AG04449 (cell line): ENCODE measurements around the gene CAPN13.

Source experiments
- CTCF ChIA-PET: fragments of 350-600 bp; formaldehyde crosslinking; extraction: SDS; loops from one replicate; lab custom pipeline; 2021; ENCODE audit warnings: antibody characterized with exemption; lab: Yijun Ruan, JAX
- POLR2A ChIA-PET: fragments of 400-600, 350-600 bp; formaldehyde crosslinking; extraction: SDS; loops from one replicate; lab custom pipeline; 2020; ENCODE audit warnings: antibody characterized with exemption, inconsistent platforms; lab: Yijun Ruan, JAX
- DNase-seq: peaks from one replicate; pipeline ENCODE4 v3.0.0-alpha.2; 2010; ENCODE audit warnings: low read depth, low spot score
- H3K4me3 ChIP-seq: 2 replicates; pipeline ENCODE4 v1.5.1; 2011; ENCODE audit warnings: low read depth, mild to moderate bottlenecking, control low read depth, low read length
- TF ChIP-seq, protein P1 (sequence below): IDR thresholded peaks from one replicate; pipeline ENCODE4 v1.5.1; 2011; ENCODE audit warnings: mild to moderate bottlenecking, moderate library complexity, low read length, control low read depth, inconsistent platforms; ENCODE audit not compliant: insufficient read depth; ENCODE audit errors: missing control alignments

CAPN13 gene

DNA sequence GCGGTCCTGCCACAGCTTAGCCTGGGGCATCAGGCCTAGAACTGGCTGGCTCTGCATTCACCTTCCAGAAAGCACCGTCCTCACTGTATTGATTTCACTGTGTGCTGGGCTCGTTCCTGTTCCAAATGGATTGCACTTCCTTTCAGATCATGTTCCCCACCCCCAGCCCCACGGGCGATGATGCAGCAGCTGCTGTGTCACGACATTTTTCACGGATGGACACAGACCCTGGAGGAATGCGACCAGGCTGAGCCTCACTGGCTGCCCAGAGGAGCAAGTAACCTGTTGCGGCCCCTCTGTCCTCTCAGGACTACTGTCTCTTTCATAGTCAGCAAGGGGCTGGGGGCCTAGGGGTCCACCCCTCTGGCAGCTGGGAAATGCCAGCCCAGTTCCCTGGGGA lies 50.3 kb downstream of the CAPN13 start:
- no peak overlapping the region for H3K4me3 ChIP-seq
- TF ChIP-seq, protein P1, sequence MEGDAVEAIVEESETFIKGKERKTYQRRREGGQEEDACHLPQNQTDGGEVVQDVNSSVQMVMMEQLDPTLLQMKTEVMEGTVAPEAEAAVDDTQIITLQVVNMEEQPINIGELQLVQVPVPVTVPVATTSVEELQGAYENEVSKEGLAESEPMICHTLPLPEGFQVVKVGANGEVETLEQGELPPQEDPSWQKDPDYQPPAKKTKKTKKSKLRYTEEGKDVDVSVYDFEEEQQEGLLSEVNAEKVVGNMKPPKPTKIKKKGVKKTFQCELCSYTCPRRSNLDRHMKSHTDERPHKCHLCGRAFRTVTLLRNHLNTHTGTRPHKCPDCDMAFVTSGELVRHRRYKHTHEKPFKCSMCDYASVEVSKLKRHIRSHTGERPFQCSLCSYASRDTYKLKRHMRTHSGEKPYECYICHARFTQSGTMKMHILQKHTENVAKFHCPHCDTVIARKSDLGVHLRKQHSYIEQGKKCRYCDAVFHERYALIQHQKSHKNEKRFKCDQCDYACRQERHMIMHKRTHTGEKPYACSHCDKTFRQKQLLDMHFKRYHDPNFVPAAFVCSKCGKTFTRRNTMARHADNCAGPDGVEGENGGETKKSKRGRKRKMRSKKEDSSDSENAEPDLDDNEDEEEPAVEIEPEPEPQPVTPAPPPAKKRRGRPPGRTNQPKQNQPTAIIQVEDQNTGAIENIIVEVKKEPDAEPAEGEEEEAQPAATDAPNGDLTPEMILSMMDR = no peak
- ChIA-PET CTCF (no interaction called here), POLR2A (no interaction called here)
- no peak for DNase-seq

DNA sequence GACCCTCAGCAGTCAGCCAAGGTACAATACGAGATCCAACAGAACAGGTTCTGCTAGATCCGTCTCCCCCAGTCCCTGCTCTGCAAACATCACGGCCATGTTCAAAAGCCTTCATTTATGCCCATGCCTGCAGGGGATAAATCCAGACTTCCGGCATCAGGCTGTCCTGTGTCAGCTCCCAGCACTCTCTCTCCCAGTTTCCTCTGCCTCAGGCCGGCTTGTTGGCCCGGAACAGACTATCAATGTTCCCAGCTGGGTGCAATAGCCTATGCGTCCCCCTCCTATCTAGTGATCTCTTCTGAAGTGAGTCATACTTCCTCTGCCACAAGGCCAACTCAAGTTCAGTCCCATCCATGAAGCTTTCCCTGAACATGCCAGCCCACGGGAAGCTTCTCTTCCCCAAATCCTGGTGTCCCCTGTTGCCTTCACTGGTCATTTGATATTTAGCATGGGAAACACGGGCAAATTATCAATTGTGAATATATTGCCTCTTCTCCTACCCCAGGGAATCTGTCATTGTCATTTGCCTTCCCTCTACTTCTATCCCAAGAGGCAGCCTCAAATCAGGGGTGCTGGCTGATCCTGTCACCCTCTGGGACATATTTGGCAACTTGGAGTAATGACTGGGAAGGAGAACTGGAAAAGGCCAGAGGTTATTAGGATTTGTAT lies 51.1 kb downstream of the CAPN13 start:
- POLR2A ChIA-PET = no interaction called here
- H3K4me3 ChIP-seq = no peak overlapping the region
- CTCF ChIA-PET = no interaction called here
- DNase-seq = no peak
- TF ChIP-seq, protein P1 = no peak

DNA sequence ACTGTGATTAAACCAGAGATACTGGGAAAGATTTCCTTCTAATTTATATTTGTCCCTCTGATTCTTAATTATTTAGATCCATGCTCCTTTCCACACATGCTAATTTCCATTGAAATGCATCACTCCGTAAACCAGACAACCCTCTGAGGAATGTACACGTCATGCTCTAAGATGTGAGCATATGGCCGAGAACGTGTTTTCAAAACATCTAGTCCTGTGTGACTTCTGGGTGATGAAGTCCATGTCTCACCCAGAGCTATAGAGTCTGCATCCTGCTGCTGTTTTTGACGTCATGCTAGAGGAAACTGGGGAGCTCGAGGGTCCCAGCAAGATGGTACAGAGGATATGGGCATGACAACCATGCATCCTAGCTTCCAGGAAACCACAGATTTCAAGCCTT lies 53.6 kb downstream of the CAPN13 start:
- CTCF ChIA-PET = interaction anchor here (1.0 kb wide), 1 partner anchor 13 kb away, joined by 3 read pairs; no protein-coding TSS in a partner anchor
- no peak overlapping the region for H3K4me3 ChIP-seq
- DNase-seq = no peak
- POLR2A ChIA-PET = no interaction called here
- TF ChIP-seq, protein P1 = no peak

DNA sequence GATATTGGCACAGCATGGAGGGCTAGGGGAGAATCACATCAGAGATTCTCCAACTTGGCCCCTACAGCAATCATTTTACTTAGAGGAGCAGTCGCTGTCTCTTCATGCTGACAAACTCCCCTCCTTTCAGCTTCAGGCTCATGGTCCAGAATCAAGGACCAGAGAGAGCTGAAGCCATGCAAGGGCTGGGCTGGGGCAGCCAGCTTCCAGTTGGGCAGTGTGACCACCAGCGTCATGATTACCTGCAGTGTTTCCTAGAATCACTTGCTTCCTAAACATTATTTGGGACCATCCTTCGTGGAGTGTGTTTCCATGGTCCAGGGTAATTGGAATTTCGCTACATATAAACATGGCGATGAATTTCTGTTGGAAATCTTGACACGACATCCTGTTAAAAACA lies 54.4 kb downstream of the CAPN13 start:
- ChIA-PET POLR2A (no interaction called here), CTCF (no interaction called here)
- TF ChIP-seq, protein P1 = no peak
- no peak for DNase-seq
- no peak overlapping the region for H3K4me3 ChIP-seq

DNA sequence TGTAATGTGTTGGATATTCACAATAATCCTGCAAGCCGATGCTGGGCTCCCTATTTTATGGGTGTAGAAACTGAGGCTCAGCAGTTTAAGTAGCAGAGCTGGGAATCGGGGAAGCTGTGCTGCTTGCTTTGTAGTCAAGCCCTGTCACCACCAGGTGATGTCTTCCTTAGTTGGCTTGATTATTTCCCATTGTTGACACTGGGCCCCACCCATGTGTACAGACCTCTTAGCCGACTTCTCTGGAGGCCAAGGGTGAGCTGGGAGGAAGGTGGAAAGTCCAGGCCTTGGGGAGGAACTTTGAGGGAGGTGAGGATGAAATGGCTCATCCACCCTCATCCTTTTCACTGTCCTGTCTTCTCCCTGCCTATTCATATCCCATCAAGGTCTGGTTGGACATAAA lies 60.0 kb downstream of the CAPN13 start:
- no peak for DNase-seq
- ChIA-PET CTCF (no interaction called here), POLR2A (no interaction called here)
- H3K4me3 ChIP-seq = no peak overlapping the region
- TF ChIP-seq, protein P1 = no peak

DNA sequence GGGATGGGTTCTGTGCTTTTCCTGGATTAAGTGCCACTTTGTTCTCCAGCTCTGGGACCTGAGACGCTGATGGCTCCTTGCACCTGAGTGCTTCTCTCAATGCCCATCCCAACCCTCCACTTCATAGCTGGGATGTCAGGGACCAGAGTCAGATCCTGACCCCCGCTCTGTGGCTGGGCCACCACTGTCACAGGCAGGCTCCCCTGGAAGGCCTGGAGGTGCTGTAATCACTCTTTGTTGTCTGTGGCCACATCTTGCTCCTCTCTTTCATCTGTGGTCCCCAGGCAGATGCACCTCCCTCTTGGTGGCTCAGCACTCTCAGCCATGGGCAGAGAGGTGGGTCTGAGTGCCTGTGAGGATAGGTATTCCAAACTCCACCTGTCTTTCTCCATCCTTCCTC lies 62.4 kb downstream of the CAPN13 start:
- TF ChIP-seq, protein P1 = no peak
- no peak overlapping the region for H3K4me3 ChIP-seq
- POLR2A ChIA-PET = no interaction called here
- no peak for DNase-seq
- CTCF ChIA-PET = no interaction called here
